Natural killer cell (primary cell): Measurements from ENCODE around the gene DYNC1H1. TPM values are rescaled to one million over a fixed set of nuclear protein-coding genes. Genes with fewer than 3 reads are reported as not detected.
A peak's percentile ranks its signal among the peaks of the same experiment; 100 is the strongest.

Experiments used
- ATAC-seq, 3 donors: fragments of 150-1000 bp in 2 of 3; fragments of 200-7000 bp in 1 of 3; cut with Tn5 transposase; 1 replicate in 1 of 3; 2 replicates in 2 of 3; pipeline ENCODE4 v1.10.0; 2021; ENCODE audit warnings: mild to moderate bottlenecking in 2 of 3, moderate library complexity in 2 of 3
- DNase-seq, 2 donors: peaks; one replicate each; pipeline versions ENCODE4 v3.0.0 to v3.0.0-alpha.2; 2013 to 2021; ENCODE audit warnings: mixed read lengths in 1 of 2
- H3K27ac ChIP-seq: one replicate; pipeline ENCODE4 v1.5.1; 2013; ENCODE audit warnings: mild to moderate bottlenecking, low read length
- H3K27me3 ChIP-seq: one replicate; pipeline ENCODE4 v1.6.1; 2013; ENCODE audit warnings: low read length; ENCODE audit not compliant: control insufficient read depth, insufficient read depth
- H3K36me3 ChIP-seq: one replicate; pipeline ENCODE4 v1.6.1; 2013; ENCODE audit warnings: low read length; ENCODE audit not compliant: control insufficient read depth, insufficient read depth
- H3K4me1 ChIP-seq: one replicate; pipeline ENCODE4 v1.6.1; 2013; ENCODE audit warnings: low read length; ENCODE audit not compliant: control insufficient read depth, insufficient read depth
- H3K4me3 ChIP-seq: one replicate; pipeline ENCODE4 v1.5.1; 2013; ENCODE audit warnings: low read length
- H3K9me3 ChIP-seq: one replicate; pipeline ENCODE4 v1.6.1; 2013; ENCODE audit warnings: low read length; ENCODE audit not compliant: control insufficient read depth, insufficient read depth
- H3K27ac Mint-ChIP-seq, 2 donors: one replicate each; pipeline ENCODE4 v1.8.0; 2022; ENCODE audit warnings: mild to moderate bottlenecking in 2 of 2, mixed read lengths in 2 of 2, moderate library complexity in 1 of 2
- H3K27me3 Mint-ChIP-seq, 2 donors: one replicate each; pipeline ENCODE4 v1.8.0; 2022; ENCODE audit warnings: low read depth in 2 of 2, mixed read lengths in 2 of 2
- H3K36me3 Mint-ChIP-seq: one replicate; pipeline ENCODE4 v1.8.0; 2022; ENCODE audit warnings: mixed read lengths
- H3K4me1 Mint-ChIP-seq, 2 donors: one replicate each; pipeline ENCODE4 v1.8.0; 2022; ENCODE audit warnings: mixed read lengths in 2 of 2
- H3K4me3 Mint-ChIP-seq: one replicate; pipeline ENCODE4 v1.8.0; 2022; ENCODE audit warnings: mild to moderate bottlenecking, moderate library complexity, mixed read lengths
- H3K9me3 Mint-ChIP-seq, 2 donors: one replicate each; pipeline ENCODE4 v1.8.0; 2022; ENCODE audit warnings: mixed read lengths in 2 of 2
- WGBS: methylation state at CpG from one replicate; pipeline ENCODE4 v1.1.7; 2013; ENCODE audit warnings: missing lambda C conversion rate; ENCODE audit not compliant: insufficient coverage; 5-methylcytosine and 5-hydroxymethylcytosine counted together
- intact Hi-C: fragments of 100-400 bp; cut with micrococcal nuclease; formaldehyde crosslinking; loops from one replicate; pipeline ENCODE4 v1.14.2; 2022
- total RNA-seq, 4 donors: library from RNA; stranded (reverse); fragments of 120-200 nt in 1 of 4; gene quantifications; one replicate each; pipeline versions ENCODE4 v1.2.3 to v1.2.4, GENCODE V29; 2013 to 2022
- TF ChIP-seq, protein P1 (sequence below): fragments of 200-600 bp; IDR thresholded peaks from one replicate; pipeline ENCODE4 v1.8.0; 2022; ENCODE audit warnings: antibody characterized with exemption

The DYNC1H1 gene
- total RNA-seq, 3 donors from 2014 or later (not counting 1 experiment from before 2014, with no cell fraction given) = 313 to 381 (median 349) TPM

DNA sequence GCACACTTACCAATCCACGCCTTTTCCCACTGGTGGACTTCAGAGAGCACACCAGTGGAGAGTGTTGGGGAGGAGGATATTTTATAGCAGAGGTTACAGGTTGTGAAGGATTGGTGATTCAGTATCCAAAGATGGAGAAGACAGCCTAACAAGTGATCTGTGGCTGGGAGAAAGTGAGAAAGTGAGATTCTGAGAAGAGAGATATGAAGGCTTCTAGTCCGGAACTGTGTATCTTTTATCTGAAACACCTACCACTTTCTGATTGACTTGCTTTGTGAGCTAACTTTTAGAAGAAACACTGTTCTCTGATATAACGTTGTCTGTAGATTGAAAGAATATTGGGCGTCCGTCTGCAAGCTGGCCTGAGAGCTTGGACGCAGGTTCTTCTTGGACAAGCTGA, 24.0 kb downstream of the DYNC1H1 start:
- no peak overlapping the region for H3K27ac Mint-ChIP-seq
- intact Hi-C loops = no loop called here

DNA sequence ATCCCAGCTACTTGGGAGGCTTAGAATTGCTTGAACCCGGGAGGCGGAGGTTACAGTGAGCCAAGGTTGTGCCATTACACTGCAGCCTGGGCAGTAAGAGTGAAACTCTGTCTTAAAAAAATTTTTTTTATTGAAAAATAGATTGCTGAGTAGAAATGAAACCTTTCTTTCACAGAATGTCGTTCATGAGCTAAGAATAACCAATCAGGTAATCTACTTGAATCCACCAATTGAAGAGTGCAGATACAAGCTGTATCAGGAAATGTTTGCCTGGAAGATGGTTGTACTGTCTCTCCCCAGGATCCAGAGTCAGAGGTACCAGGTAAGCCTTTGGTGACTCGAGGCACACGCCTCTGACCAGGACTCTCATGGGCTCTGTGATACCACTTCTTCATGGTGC, 27.0 kb downstream of the DYNC1H1 start:
- Histone ChIP-seq H3K27ac (no peak overlapping the region), H3K9me3 (no peaks in the 10 kb centered on the region), H3K4me1 (no peaks in the 10 kb centered on the region), H3K36me3 (peaks cover 87% of the 10 kb centered on the region), H3K27me3 (no peaks in the 10 kb centered on the region), H3K4me3 (no peak overlapping the region)
- Mint-ChIP-seq H3K27me3 (no peaks in the 10 kb centered on the region), H3K9me3 (no peaks in the 10 kb centered on the region), H3K4me1 (peaks cover 0 to 12% of the 10 kb centered on the region in 2 donors), H3K36me3 (peaks cover 56% of the 10 kb centered on the region), H3K4me3 (no peak overlapping the region), H3K27ac (no peak overlapping the region)
- intact Hi-C loops = no loop called here
- WGBS = 86% methylated on average over 5 of the region's 5 CpGs
- DNase-seq (no peak), ATAC-seq (no peak)
- TF ChIP-seq, protein P1, sequence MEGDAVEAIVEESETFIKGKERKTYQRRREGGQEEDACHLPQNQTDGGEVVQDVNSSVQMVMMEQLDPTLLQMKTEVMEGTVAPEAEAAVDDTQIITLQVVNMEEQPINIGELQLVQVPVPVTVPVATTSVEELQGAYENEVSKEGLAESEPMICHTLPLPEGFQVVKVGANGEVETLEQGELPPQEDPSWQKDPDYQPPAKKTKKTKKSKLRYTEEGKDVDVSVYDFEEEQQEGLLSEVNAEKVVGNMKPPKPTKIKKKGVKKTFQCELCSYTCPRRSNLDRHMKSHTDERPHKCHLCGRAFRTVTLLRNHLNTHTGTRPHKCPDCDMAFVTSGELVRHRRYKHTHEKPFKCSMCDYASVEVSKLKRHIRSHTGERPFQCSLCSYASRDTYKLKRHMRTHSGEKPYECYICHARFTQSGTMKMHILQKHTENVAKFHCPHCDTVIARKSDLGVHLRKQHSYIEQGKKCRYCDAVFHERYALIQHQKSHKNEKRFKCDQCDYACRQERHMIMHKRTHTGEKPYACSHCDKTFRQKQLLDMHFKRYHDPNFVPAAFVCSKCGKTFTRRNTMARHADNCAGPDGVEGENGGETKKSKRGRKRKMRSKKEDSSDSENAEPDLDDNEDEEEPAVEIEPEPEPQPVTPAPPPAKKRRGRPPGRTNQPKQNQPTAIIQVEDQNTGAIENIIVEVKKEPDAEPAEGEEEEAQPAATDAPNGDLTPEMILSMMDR = no peak

More for the DNA sequence above, 24.0 kb downstream of the DYNC1H1 start:
- WGBS = 95% methylated on average over 5 of the region's 6 CpGs
- Mint-ChIP-seq H3K36me3 (peaks cover 51% of the 10 kb centered on the region), H3K4me1 (peaks cover 2 to 7% of the 10 kb centered on the region in 2 donors), H3K9me3 (no peaks in the 10 kb centered on the region), H3K27me3 (no peaks in the 10 kb centered on the region), H3K4me3 (no peak overlapping the region)
- no peaks in the 10 kb centered on the region for H3K27me3 ChIP-seq
- no peak for ATAC-seq
- no peak overlapping the region for H3K4me3 ChIP-seq
- no peak overlapping the region for H3K27ac ChIP-seq
- no peaks in the 10 kb centered on the region for H3K9me3 ChIP-seq
- TF ChIP-seq, protein P1 = no peak
- H3K36me3 ChIP-seq = peaks cover 83% of the 10 kb centered on the region
- DNase-seq = no peak
- no peaks in the 10 kb centered on the region for H3K4me1 ChIP-seq

DNA sequence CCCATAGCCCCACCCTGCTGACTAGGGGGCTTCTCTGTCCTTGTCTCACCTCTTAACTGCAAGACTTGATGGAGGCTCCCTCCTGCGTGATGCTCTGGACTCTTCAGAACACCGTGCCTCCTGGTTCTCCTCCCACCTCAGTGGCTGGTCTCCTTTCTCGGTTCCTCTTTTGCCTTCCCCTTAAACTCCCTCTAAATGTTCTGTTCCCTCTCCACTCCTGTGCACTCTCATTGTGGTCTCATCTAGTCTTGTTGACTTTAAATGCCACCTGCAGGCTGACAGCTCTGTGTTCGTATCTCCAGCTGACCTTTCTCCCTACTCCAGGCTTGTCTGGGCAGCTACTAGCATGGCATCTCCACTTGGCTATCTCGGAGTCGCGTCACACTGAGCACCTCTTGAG, 28.3 kb downstream of the DYNC1H1 start:
- H3K4me1 ChIP-seq = no peaks in the 10 kb centered on the region
- DNase-seq = no peak
- intact Hi-C loops = no loop called here
- no peaks in the 10 kb centered on the region for H3K9me3 ChIP-seq
- TF ChIP-seq, protein P1 = no peak
- Mint-ChIP-seq H3K36me3 (peaks cover 60% of the 10 kb centered on the region), H3K27me3 (no peaks in the 10 kb centered on the region), H3K27ac (peak overlapping the region in 1 of 2 donors; percentile 59), H3K4me1 (peaks cover 0 to 12% of the 10 kb centered on the region in 2 donors), H3K9me3 (no peaks in the 10 kb centered on the region), H3K4me3 (no peak overlapping the region)
- H3K27ac ChIP-seq = no peak overlapping the region
- H3K27me3 ChIP-seq = no peaks in the 10 kb centered on the region
- H3K4me3 ChIP-seq = no peak overlapping the region
- ATAC-seq = no peak
- H3K36me3 ChIP-seq = peaks cover 87% of the 10 kb centered on the region
- 67% methylated on average over 7 of the region's 7 CpGs for WGBS
